Lower leg skin (tissue), 3 donors: ENCODE measurements around the gene PPARG.

ENCODE experiments used
- CTCF ChIP-seq, 3 donors: fragments of 450-650 bp; IDR thresholded peaks; one replicate each; pipeline ENCODE4 v1.5.1; 2016; ENCODE audit warnings: antibody characterized with exemption in 3 of 3, mild to moderate bottlenecking in 3 of 3, moderate library complexity in 2 of 3
- POLR2A ChIP-seq, 2 donors: fragments of 450-650 bp; IDR thresholded peaks; one replicate each; pipeline ENCODE4 v1.6.1; 2016 to 2017; ENCODE audit warnings: antibody characterized with exemption in 2 of 2, mild to moderate bottlenecking in 1 of 2, moderate library complexity in 1 of 2

GRCh38 chr3:12477256-12477655 is 188.4 kb downstream of the PPARG start:
- TF ChIP-seq CTCF (IDR thresholded peaks at IDR 0.05) (no peak), POLR2A (IDR thresholded peaks at IDR 0.05) (no peak)
